ENCODE results near the gene MTAP.

The MTAP gene

GRCh38 chr9:21848615-21849014, 46.2 kb downstream of the MTAP start:
- TF ChIP-seq, protein P1, sequence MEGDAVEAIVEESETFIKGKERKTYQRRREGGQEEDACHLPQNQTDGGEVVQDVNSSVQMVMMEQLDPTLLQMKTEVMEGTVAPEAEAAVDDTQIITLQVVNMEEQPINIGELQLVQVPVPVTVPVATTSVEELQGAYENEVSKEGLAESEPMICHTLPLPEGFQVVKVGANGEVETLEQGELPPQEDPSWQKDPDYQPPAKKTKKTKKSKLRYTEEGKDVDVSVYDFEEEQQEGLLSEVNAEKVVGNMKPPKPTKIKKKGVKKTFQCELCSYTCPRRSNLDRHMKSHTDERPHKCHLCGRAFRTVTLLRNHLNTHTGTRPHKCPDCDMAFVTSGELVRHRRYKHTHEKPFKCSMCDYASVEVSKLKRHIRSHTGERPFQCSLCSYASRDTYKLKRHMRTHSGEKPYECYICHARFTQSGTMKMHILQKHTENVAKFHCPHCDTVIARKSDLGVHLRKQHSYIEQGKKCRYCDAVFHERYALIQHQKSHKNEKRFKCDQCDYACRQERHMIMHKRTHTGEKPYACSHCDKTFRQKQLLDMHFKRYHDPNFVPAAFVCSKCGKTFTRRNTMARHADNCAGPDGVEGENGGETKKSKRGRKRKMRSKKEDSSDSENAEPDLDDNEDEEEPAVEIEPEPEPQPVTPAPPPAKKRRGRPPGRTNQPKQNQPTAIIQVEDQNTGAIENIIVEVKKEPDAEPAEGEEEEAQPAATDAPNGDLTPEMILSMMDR (IDR thresholded peaks at IDR 0.05; ENCODE audit: insufficient read depth, low read length) = no peak
- TF ChIP-seq GABPA (IDR thresholded peaks at IDR 0.05; ENCODE audit: low read depth) (no peak), SPI1 (IDR thresholded peaks at IDR 0.05; ENCODE audit: borderline replicate concordance, low read depth) (no peak), POLR2AphosphoS5 (IDR thresholded peaks at IDR 0.05; ENCODE audit: low read depth) (no peak)
- TF ChIP-seq, protein P2, sequence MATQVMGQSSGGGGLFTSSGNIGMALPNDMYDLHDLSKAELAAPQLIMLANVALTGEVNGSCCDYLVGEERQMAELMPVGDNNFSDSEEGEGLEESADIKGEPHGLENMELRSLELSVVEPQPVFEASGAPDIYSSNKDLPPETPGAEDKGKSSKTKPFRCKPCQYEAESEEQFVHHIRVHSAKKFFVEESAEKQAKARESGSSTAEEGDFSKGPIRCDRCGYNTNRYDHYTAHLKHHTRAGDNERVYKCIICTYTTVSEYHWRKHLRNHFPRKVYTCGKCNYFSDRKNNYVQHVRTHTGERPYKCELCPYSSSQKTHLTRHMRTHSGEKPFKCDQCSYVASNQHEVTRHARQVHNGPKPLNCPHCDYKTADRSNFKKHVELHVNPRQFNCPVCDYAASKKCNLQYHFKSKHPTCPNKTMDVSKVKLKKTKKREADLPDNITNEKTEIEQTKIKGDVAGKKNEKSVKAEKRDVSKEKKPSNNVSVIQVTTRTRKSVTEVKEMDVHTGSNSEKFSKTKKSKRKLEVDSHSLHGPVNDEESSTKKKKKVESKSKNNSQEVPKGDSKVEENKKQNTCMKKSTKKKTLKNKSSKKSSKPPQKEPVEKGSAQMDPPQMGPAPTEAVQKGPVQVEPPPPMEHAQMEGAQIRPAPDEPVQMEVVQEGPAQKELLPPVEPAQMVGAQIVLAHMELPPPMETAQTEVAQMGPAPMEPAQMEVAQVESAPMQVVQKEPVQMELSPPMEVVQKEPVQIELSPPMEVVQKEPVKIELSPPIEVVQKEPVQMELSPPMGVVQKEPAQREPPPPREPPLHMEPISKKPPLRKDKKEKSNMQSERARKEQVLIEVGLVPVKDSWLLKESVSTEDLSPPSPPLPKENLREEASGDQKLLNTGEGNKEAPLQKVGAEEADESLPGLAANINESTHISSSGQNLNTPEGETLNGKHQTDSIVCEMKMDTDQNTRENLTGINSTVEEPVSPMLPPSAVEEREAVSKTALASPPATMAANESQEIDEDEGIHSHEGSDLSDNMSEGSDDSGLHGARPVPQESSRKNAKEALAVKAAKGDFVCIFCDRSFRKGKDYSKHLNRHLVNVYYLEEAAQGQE (IDR thresholded peaks at IDR 0.05; ENCODE audit: insufficient replicate concordance, low read depth) = no peak
- H3K27ac ChIP-seq (replicated peaks) = no peak overlapping the region
- H3K4me3 ChIP-seq (replicated peaks; ENCODE audit: insufficient read depth, low read length) = no peak overlapping the region
- DNase-seq (ENCODE audit: low read depth in 1 of 2, low spot score in 1 of 2) = no peak
- no peaks in the 10 kb centered on the region for H3K27me3 ChIP-seq (ENCODE audit: insufficient read depth, poor library complexity, severe bottlenecking)

- no peak overlapping the region for H3K4me3 ChIP-seq (replicated peaks; ENCODE audit: insufficient read depth, low read length)
- DNase-seq (ENCODE audit: low read depth in 1 of 2, low spot score in 1 of 2) = no peak
- no peak overlapping the region for H3K27ac ChIP-seq (replicated peaks)
- TF ChIP-seq SPI1 (IDR thresholded peaks at IDR 0.05; ENCODE audit: borderline replicate concordance, low read depth) (no peak), POLR2AphosphoS5 (IDR thresholded peaks at IDR 0.05; ENCODE audit: low read depth) (no peak), GABPA (IDR thresholded peaks at IDR 0.05; ENCODE audit: low read depth) (no peak)
- TF ChIP-seq, protein P1 (IDR thresholded peaks at IDR 0.05; ENCODE audit: insufficient read depth, low read length) = no peak
- TF ChIP-seq, protein P2 (IDR thresholded peaks at IDR 0.05; ENCODE audit: insufficient replicate concordance, low read depth) = no peak
- H3K27me3 ChIP-seq (ENCODE audit: insufficient read depth, poor library complexity, severe bottlenecking) = no peaks in the 10 kb centered on the region
These were observed 50.3 kb downstream of the MTAP start for GRCh38 chr9:21852754-21853153.

DNA sequence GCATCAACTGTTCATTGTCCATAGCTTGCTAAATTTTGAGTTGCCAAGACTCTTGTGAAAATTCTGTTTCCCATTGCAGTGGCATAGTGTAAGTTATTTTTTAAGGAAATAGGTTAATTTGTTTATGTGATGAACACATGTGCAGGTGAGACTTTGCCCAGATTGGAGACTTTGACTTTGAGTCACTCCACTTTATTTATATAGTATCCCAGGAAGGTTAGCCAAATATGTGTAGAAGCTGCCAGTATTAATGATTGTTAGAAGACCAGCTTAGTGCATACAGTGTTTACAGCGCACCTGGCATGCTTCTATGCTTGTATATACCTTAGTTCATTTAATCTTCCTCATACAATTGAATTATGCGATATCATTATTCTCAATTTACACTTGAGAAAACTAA, 51.0 kb downstream of the MTAP start:
- Histone ChIP-seq H3K27ac (replicated peaks) (no peak overlapping the region), H3K4me3 (replicated peaks; ENCODE audit: insufficient read depth, low read length) (no peak overlapping the region), H3K27me3 (ENCODE audit: insufficient read depth, poor library complexity, severe bottlenecking) (no peaks in the 10 kb centered on the region)
- no peak for TF ChIP-seq POLR2AphosphoS5 (IDR thresholded peaks at IDR 0.05; ENCODE audit: low read depth)
- no peak for TF ChIP-seq SPI1 (IDR thresholded peaks at IDR 0.05; ENCODE audit: borderline replicate concordance, low read depth)
- TF ChIP-seq, protein P2 (IDR thresholded peaks at IDR 0.05; ENCODE audit: insufficient replicate concordance, low read depth) = no peak
- no peak for TF ChIP-seq GABPA (IDR thresholded peaks at IDR 0.05; ENCODE audit: low read depth)
- TF ChIP-seq, protein P1 (IDR thresholded peaks at IDR 0.05; ENCODE audit: insufficient read depth, low read length) = no peak
- no peak for DNase-seq (ENCODE audit: low read depth in 1 of 2, low spot score in 1 of 2)

Measured in HL-60 (cell line).